GM23338 (cell line): ENCODE data around the gene TRDN. TPM values are rescaled to one million over a fixed set of nuclear protein-coding genes. Genes with fewer than 3 reads are reported as not detected.

Source experiments
- ATAC-seq: fragments of 200-7000 bp; cut with Tn5 transposase; 3 replicates; pipeline ENCODE4 v1.9.1; 2020
- DNase-seq: peaks from one replicate; pipeline ENCODE4 v3.0.0-alpha.2; 2015; ENCODE audit warnings: low spot score
- H2AFZ ChIP-seq: fragments of 200-600 bp; sonication (generic); 2 replicates; pipeline ENCODE4 v1.8.0; 2016; ENCODE audit warnings: antibody characterized with exemption, mild to moderate bottlenecking, moderate library complexity
- H3F3A ChIP-seq: fragments of 200-600 bp; sonication (generic); replicated peaks from 2 replicates; pipeline ENCODE4 v1.8.0; 2017; ENCODE audit warnings: antibody characterized with exemption, mixed run types, low read depth
- H3K27ac ChIP-seq: fragments of 200-600 bp; sonication (generic); 2 replicates; pipeline ENCODE4 v1.6.1; 2016; ENCODE audit warnings: low read depth
- H3K27me3 ChIP-seq: fragments of 200-600 bp; sonication (generic); 2 replicates; pipeline ENCODE4 v1.8.0; 2016; ENCODE audit warnings: mild to moderate bottlenecking, mixed run types, moderate library complexity; ENCODE audit not compliant: insufficient read depth
- H3K36me3 ChIP-seq: fragments of 200-600 bp; sonication (generic); 2 replicates; pipeline ENCODE4 v1.8.0; 2016; ENCODE audit warnings: mild to moderate bottlenecking; ENCODE audit not compliant: insufficient read depth
- H3K4me1 ChIP-seq: fragments of 200-600 bp; sonication (generic); 2 replicates; pipeline ENCODE4 v1.8.0; 2016; ENCODE audit warnings: mild to moderate bottlenecking, moderate library complexity; ENCODE audit not compliant: insufficient read depth
- H3K4me2 ChIP-seq: fragments of 200-600 bp; sonication (generic); 2 replicates; pipeline ENCODE4 v1.7.1; 2017; ENCODE audit warnings: mixed run types
- H3K4me3 ChIP-seq: fragments of 200-600 bp; sonication (generic); 2 replicates; pipeline ENCODE4 v1.6.1; 2016; ENCODE audit warnings: mixed run types
- H3K79me2 ChIP-seq: fragments of 200-600 bp; sonication (generic); replicated peaks from 2 replicates; pipeline ENCODE4 v1.8.0; 2017; ENCODE audit warnings: mild to moderate bottlenecking; ENCODE audit not compliant: insufficient read depth
- H3K9me2 ChIP-seq: fragments of 200-600 bp; sonication (generic); 2 replicates; pipeline ENCODE4 v1.8.0; 2017; ENCODE audit not compliant: insufficient read depth
- H4K20me1 ChIP-seq: fragments of 200-600 bp; sonication (generic); replicated peaks from 2 replicates; pipeline ENCODE4 v1.8.0; 2017; ENCODE audit warnings: mild to moderate bottlenecking; ENCODE audit not compliant: insufficient read depth
- H3K27ac Mint-ChIP-seq: 2 replicates; pipeline ENCODE4 v1.8.0; 2020; ENCODE audit warnings: inconsistent platforms, mild to moderate bottlenecking, moderate library complexity, mixed read lengths
- H3K27me3 Mint-ChIP-seq: 3 replicates; pipeline ENCODE4 v1.8.0; 2022; ENCODE audit warnings: low read depth, mild to moderate bottlenecking, moderate library complexity, mixed read lengths, inconsistent platforms; ENCODE audit not compliant: insufficient read depth, poor library complexity
- H3K36me3 Mint-ChIP-seq: 3 replicates; pipeline ENCODE4 v1.8.0; 2021; ENCODE audit warnings: low read depth, mild to moderate bottlenecking, inconsistent platforms, moderate library complexity, mixed read lengths
- H3K4me1 Mint-ChIP-seq: 3 replicates; pipeline ENCODE4 v1.8.0; 2020; ENCODE audit warnings: mild to moderate bottlenecking, inconsistent platforms, mixed read lengths
- H3K4me3 Mint-ChIP-seq: 3 replicates; pipeline ENCODE4 v1.8.0; 2021; ENCODE audit warnings: moderate library complexity, mild to moderate bottlenecking, inconsistent platforms, mixed read lengths
- H3K9me3 Mint-ChIP-seq: 3 replicates; pipeline ENCODE4 v1.8.0; 2020; ENCODE audit warnings: moderate library complexity, mild to moderate bottlenecking, inconsistent platforms, mixed read lengths
- CTCF ChIP-seq, 2 experiments: fragments of 200-600 bp in 1 of 2; sonication (generic) in 1 of 2; conservative IDR thresholded peaks; 2 replicates each; pipeline versions ENCODE4 v1.5.1 to v1.6.1; 2016 to 2017; ENCODE audit warnings: antibody characterized with exemption in 2 of 2, low read depth in 2 of 2, mild to moderate bottlenecking in 2 of 2, moderate library complexity in 1 of 2
- ETS1 ChIP-seq: IDR thresholded peaks from 2 replicates; pipeline ENCODE4 v1.6.1; 2016; ENCODE audit warnings: antibody characterized with exemption
- EZH2 ChIP-seq: fragments of 200-600 bp; sonication (generic); IDR thresholded peaks from one replicate; pipeline ENCODE4 v1.8.0; 2017; ENCODE audit warnings: antibody characterized with exemption, mild to moderate bottlenecking, low read depth; ENCODE audit not compliant: unreplicated experiment
- ZNF114 ChIP-seq: fragments of 250-450 bp; sonication (Bioruptor Pico); IDR thresholded peaks from 2 replicates; pipeline ENCODE4 v1.5.0; 2020; ENCODE audit warnings: mild to moderate bottlenecking, moderate library complexity
- ZNF462 ChIP-seq: fragments of 250-450 bp; sonication (Bioruptor Pico); IDR thresholded peaks from 2 replicates; pipeline ENCODE4 v1.5.0; 2020; ENCODE audit warnings: mild to moderate bottlenecking, moderate library complexity
- polyA plus RNA-seq: library from polyadenylated mRNA; unstranded; fragments of >200 nt; fragmentation: Nextera tagmentation; extraction: Ambion mirVana; gene quantifications from 2 replicates; pipeline ENCODE4 v1.2.1, GENCODE V29; 2016
- total RNA-seq: library from RNA; depleted of rRNA; stranded (reverse); fragments of >200 nt; shearing (Covaris generic); gene quantifications from 2 replicates; pipeline ENCODE4 v1.2.3, GENCODE V29; 2014

Gene TRDN
- total and polyA plus RNA-seq, 2 experiments from 2014 or later, result 35.5 to 137 TPM

- no peak for TF ChIP-seq ETS1
- TF ChIP-seq EZH2, result no peak
- TF ChIP-seq CTCF (conservative IDR thresholded peaks at IDR 0.05; ENCODE audit: low read depth in 2 of 2), result no peak
Measured at GRCh38 chr6:123588546-123588895, 48.2 kb downstream of the TRDN start (continued).

- peaks cover 28% of the 10 kb centered on the region for H3K79me2 ChIP-seq
- H3F3A ChIP-seq, result no peaks in the 10 kb centered on the region
- DNase-seq (peak; percentile 67), ATAC-seq (peak; percentile 85)
- no peaks in the 10 kb centered on the region for H3K27me3 ChIP-seq
- Mint-ChIP-seq H3K27ac (peak overlapping the region; percentile 92), H3K9me3 (peaks cover 21% of the 10 kb centered on the region), H3K27me3 (peaks cover 8% of the 10 kb centered on the region), H3K4me3 (peak overlapping the region; percentile 86), H3K4me1 (peaks cover 39% of the 10 kb centered on the region), H3K36me3 (peaks cover 51% of the 10 kb centered on the region)
- H3K36me3 ChIP-seq, result no peaks in the 10 kb centered on the region
- peak overlapping the region; percentile 61 for H3K4me2 ChIP-seq
- peak overlapping the region; percentile 18 for H3K4me3 ChIP-seq
- H3K4me1 ChIP-seq, result peaks cover 34% of the 10 kb centered on the region
- no peaks in the 10 kb centered on the region for H4K20me1 ChIP-seq
- H3K27ac ChIP-seq, result peak overlapping the region; percentile 95
- H3K9me2 ChIP-seq, result no peaks in the 10 kb centered on the region
- no peak overlapping the region for H2AFZ ChIP-seq
- TF ChIP-seq ZNF462 (CRISPR knock-in tag) (0 out of 2 replicates have a peak, but pooled peaks have one; percentile 34), CTCF (conservative IDR thresholded peaks at IDR 0.05; ENCODE audit: low read depth in 2 of 2) (no peak), ZNF114 (0 out of 2 replicates have a peak, but pooled peaks have one; percentile 11)
Measured at GRCh38 chr6:123587838-123588545, 48.8 kb downstream of the TRDN start.
